Breast epithelium (tissue), 3 donors: ENCODE measurements around the gene RHOV.
A peak's percentile ranks its signal among the peaks of the same experiment; 100 is the strongest.

Source experiments
- POLR2AphosphoS5 ChIP-seq, 3 donors: sonication (generic); formaldehyde crosslinking; IDR thresholded peaks; one replicate each; pipeline ENCODE4 v1.6.1; 2017; ENCODE audit warnings: antibody characterized with exemption in 3 of 3
- TF ChIP-seq, protein P1 (sequence below), 3 donors: fragments of 450-650 bp; IDR thresholded peaks; one replicate each; pipeline ENCODE4 v1.5.1; 2016 to 2017; ENCODE audit warnings: antibody characterized with exemption in 3 of 3, mild to moderate bottlenecking in 3 of 3, moderate library complexity in 3 of 3

DNA sequence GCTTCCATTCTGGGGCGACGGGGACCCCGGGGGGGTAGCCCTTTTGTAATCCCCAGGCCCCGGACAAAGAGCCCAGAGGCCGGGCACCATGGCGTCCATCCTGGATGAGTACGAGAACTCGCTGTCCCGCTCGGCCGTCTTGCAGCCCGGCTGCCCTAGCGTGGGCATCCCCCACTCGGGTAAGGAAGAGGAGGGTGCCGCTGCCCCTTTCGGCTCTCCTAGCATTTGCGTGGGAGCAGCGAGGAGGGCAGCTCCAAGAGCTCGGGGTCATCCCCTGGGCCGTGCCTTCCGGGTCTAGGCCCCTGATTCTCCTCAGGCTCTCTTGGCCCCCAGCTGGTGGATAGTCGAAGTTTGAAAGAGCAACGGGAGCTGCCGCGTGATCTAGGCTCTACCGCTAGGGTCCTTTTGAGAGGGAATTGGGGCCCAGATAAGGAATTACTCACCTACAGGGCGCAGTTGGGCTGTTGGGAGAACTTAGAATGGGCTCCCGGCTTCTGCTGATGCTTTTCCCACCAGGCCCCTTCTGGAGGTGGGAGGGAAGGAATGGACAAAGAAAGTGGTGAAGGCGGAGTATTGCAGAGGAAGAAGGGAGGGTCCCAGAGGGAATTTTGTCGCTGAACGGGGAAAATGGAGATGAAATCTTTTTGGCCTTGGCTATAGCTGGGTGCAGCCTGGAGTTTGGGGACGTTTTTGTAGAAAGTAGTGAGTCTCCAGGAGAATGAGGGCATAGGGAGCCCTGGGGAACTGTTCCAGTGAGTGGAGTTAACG, 20.8 kb upstream of the RHOV start:
- TF ChIP-seq, protein P1, sequence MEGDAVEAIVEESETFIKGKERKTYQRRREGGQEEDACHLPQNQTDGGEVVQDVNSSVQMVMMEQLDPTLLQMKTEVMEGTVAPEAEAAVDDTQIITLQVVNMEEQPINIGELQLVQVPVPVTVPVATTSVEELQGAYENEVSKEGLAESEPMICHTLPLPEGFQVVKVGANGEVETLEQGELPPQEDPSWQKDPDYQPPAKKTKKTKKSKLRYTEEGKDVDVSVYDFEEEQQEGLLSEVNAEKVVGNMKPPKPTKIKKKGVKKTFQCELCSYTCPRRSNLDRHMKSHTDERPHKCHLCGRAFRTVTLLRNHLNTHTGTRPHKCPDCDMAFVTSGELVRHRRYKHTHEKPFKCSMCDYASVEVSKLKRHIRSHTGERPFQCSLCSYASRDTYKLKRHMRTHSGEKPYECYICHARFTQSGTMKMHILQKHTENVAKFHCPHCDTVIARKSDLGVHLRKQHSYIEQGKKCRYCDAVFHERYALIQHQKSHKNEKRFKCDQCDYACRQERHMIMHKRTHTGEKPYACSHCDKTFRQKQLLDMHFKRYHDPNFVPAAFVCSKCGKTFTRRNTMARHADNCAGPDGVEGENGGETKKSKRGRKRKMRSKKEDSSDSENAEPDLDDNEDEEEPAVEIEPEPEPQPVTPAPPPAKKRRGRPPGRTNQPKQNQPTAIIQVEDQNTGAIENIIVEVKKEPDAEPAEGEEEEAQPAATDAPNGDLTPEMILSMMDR (IDR thresholded peaks at IDR 0.05): peak; percentile 45 to 65 (median 46)
- no peak for TF ChIP-seq POLR2AphosphoS5 (IDR thresholded peaks at IDR 0.05)
